H9 (cell line): ENCODE data around the gene SV2C. TPM values are rescaled to one million over a fixed set of nuclear protein-coding genes. Genes with fewer than 3 reads are reported as not detected.

Experiments
- DNase-seq: peaks from one replicate; pipeline ENCODE4 v3.0.0-alpha.2; 2017
- H2AFZ ChIP-seq: one replicate; pipeline ENCODE4 v1.6.1; 2013; ENCODE audit warnings: mild to moderate bottlenecking, low read length, control low read depth, moderate library complexity
- H2AK5ac ChIP-seq: 2 replicates; pipeline ENCODE4 v1.6.1; 2013; ENCODE audit warnings: low read length, control low read depth, mixed read lengths; ENCODE audit not compliant: insufficient read length
- H2BK120ac ChIP-seq: one replicate; pipeline ENCODE4 v1.6.1; 2013; ENCODE audit warnings: low read depth, mild to moderate bottlenecking, low read length, control low read depth, inconsistent platforms; ENCODE audit not compliant: poor library complexity, severe bottlenecking
- H2BK12ac ChIP-seq: 2 replicates; pipeline ENCODE4 v1.6.1; 2013; ENCODE audit warnings: low read length, control low read depth, mixed read lengths, low read depth; ENCODE audit not compliant: insufficient read length
- H2BK15ac ChIP-seq: 2 replicates; pipeline ENCODE4 v1.6.1; 2013; ENCODE audit warnings: low read depth, low read length, control low read depth
- H2BK20ac ChIP-seq: one replicate; pipeline ENCODE4 v1.6.1; 2013; ENCODE audit warnings: low read depth, mild to moderate bottlenecking, low read length, control low read depth, inconsistent platforms; ENCODE audit not compliant: poor library complexity, severe bottlenecking
- H2BK5ac ChIP-seq: 2 replicates; pipeline ENCODE4 v1.6.1; 2013; ENCODE audit warnings: low read length, control low read depth, mixed read lengths; ENCODE audit not compliant: insufficient read length
- H3K14ac ChIP-seq: 2 replicates; pipeline ENCODE4 v1.6.1; 2013; ENCODE audit warnings: low read length, control low read depth; ENCODE audit not compliant: insufficient read depth
- H3K18ac ChIP-seq: 2 replicates; pipeline ENCODE4 v1.6.1; 2013; ENCODE audit warnings: low read depth, mild to moderate bottlenecking, mixed read lengths, low read length, control low read depth; ENCODE audit not compliant: insufficient read length
- H3K23ac ChIP-seq: 2 replicates; pipeline ENCODE4 v1.6.1; 2013; ENCODE audit warnings: low read length, control low read depth, mixed read lengths, low read depth; ENCODE audit not compliant: insufficient read length
- H3K23me2 ChIP-seq: 2 replicates; pipeline ENCODE4 v1.6.1; 2013; ENCODE audit warnings: low read depth, mild to moderate bottlenecking, mixed read lengths, low read length, control low read depth; ENCODE audit not compliant: insufficient read length, poor library complexity, severe bottlenecking
- H3K27ac ChIP-seq: 2 replicates; pipeline ENCODE4 v1.5.1; 2013; ENCODE audit warnings: low read length, control low read depth, mixed read lengths, low read depth; ENCODE audit not compliant: insufficient read length
- H3K27me3 ChIP-seq: 2 replicates; pipeline ENCODE4 v1.6.1; 2013; ENCODE audit warnings: low read length, control low read depth, inconsistent platforms; ENCODE audit not compliant: insufficient read depth
- H3K4ac ChIP-seq: 2 replicates; pipeline ENCODE4 v1.6.1; 2013; ENCODE audit warnings: low read depth, mild to moderate bottlenecking, control low read depth, inconsistent platforms, low read length, moderate library complexity
- H3K4me1 ChIP-seq: 2 replicates; pipeline ENCODE4 v1.6.1; 2013; ENCODE audit warnings: low read length, control low read depth, inconsistent platforms; ENCODE audit not compliant: insufficient read depth
- H3K4me2 ChIP-seq: 2 replicates; pipeline ENCODE4 v1.6.1; 2013; ENCODE audit warnings: low read length, control low read depth, mixed read lengths; ENCODE audit not compliant: insufficient read length, insufficient read depth
- H3K56ac ChIP-seq: 2 replicates; pipeline ENCODE4 v1.6.1; 2013; ENCODE audit warnings: low read depth, mild to moderate bottlenecking, mixed read lengths, low read length, control low read depth; ENCODE audit not compliant: insufficient read length
- H3K79me1 ChIP-seq: 2 replicates; pipeline ENCODE4 v1.6.1; 2013; ENCODE audit warnings: low read depth, mild to moderate bottlenecking, moderate library complexity, low read length, control low read depth, inconsistent platforms; ENCODE audit not compliant: insufficient read depth, poor library complexity, severe bottlenecking
- H3K79me2 ChIP-seq: 2 replicates; pipeline ENCODE4 v1.6.1; 2013; ENCODE audit warnings: low read length, control low read depth, inconsistent platforms; ENCODE audit not compliant: insufficient read depth
- H3K9ac ChIP-seq: 2 replicates; pipeline ENCODE4 v1.6.1; 2013; ENCODE audit warnings: low read length, control low read depth, mixed read lengths; ENCODE audit not compliant: insufficient read length; ENCODE audit errors: extremely low read depth
- H3K9me3 ChIP-seq: one replicate; pipeline ENCODE4 v1.6.1; 2013; ENCODE audit warnings: low read depth, low read length, inconsistent platforms; ENCODE audit not compliant: control insufficient read depth
- H3T11ph ChIP-seq: one replicate; pipeline ENCODE4 v1.6.1; 2013; ENCODE audit warnings: mild to moderate bottlenecking, low read length, control low read depth, inconsistent platforms
- H4K20me1 ChIP-seq: one replicate; pipeline ENCODE4 v1.6.1; 2013; ENCODE audit not compliant: control insufficient read depth, insufficient read length, insufficient read depth
- H4K5ac ChIP-seq: 2 replicates; pipeline ENCODE4 v1.6.1; 2013; ENCODE audit warnings: low read depth, mild to moderate bottlenecking, mixed read lengths, low read length, control low read depth; ENCODE audit not compliant: insufficient read length
- H4K8ac ChIP-seq: replicated peaks from 2 replicates; pipeline ENCODE4 v1.6.1; 2013; ENCODE audit warnings: low read length, control low read depth, mixed read lengths, low read depth; ENCODE audit not compliant: insufficient read length
- H4K91ac ChIP-seq: 2 replicates; pipeline ENCODE4 v1.6.1; 2013; ENCODE audit warnings: low read depth, mild to moderate bottlenecking, moderate library complexity, mixed read lengths, low read length, control low read depth; ENCODE audit not compliant: insufficient read length
- H3K27ac Mint-ChIP-seq, 3 experiments: 2 replicates in 2 of 3; 3 replicates in 1 of 3; pipeline ENCODE4 v1.8.0; 2020 to 2021; ENCODE audit warnings: mixed read lengths in 3 of 3, mild to moderate bottlenecking in 1 of 3, moderate library complexity in 1 of 3
- H3K27me3 Mint-ChIP-seq: 2 replicates; pipeline ENCODE4 v1.8.0; 2021; ENCODE audit warnings: low read depth, mild to moderate bottlenecking, moderate library complexity, mixed read lengths
- H3K36me3 Mint-ChIP-seq, 3 experiments: 2 replicates in 2 of 3; 3 replicates in 1 of 3; pipeline ENCODE4 v1.8.0; 2020 to 2021; ENCODE audit warnings: low read depth in 3 of 3, mixed read lengths in 3 of 3; ENCODE audit not compliant: insufficient read depth in 1 of 3
- H3K4me1 Mint-ChIP-seq, 2 experiments: 2 replicates each; pipeline ENCODE4 v1.8.0; 2020; ENCODE audit warnings: mixed read lengths in 2 of 2
- H3K4me3 Mint-ChIP-seq, 2 experiments: 2 replicates in 1 of 2; 3 replicates in 1 of 2; pipeline ENCODE4 v1.8.0; 2020 to 2021; ENCODE audit warnings: mild to moderate bottlenecking in 2 of 2, mixed read lengths in 2 of 2, moderate library complexity in 1 of 2
- H3K9me3 Mint-ChIP-seq, 2 experiments: 2 replicates in 1 of 2; 3 replicates in 1 of 2; pipeline ENCODE4 v1.8.0; 2020; ENCODE audit warnings: mild to moderate bottlenecking in 2 of 2, mixed read lengths in 2 of 2, moderate library complexity in 1 of 2
- CTCF ChIP-seq: fragments of 200-600 bp; sonication (generic); conservative IDR thresholded peaks from 3 replicates; pipeline ENCODE4 v1.8.0; 2021; ENCODE audit warnings: antibody characterized with exemption, mild to moderate bottlenecking
- WGBS: extraction: QIAGEN DNeasy Blood & Tissue Kit; methylation state at CpG from one replicate; pipeline ENCODE4 v1.1.7; 2013; ENCODE audit warnings: missing lambda C conversion rate, low lambda C conversion rate, mixed read lengths; ENCODE audit not compliant: insufficient read length; ENCODE audit errors: extremely low coverage; 5-methylcytosine and 5-hydroxymethylcytosine counted together
- total RNA-seq: library from RNA; stranded (reverse); gene quantifications from 2 replicates; pipeline ENCODE4 v1.2.1, GENCODE V29; 2021

SV2C gene
- total RNA-seq, 1 experiment from 2014 or later, result 0.09 TPM

GRCh38 chr5:76154009-76154690 lies 71.0 kb downstream of the SV2C start:
- H3K79me1 ChIP-seq, result no peaks in the 10 kb centered on the region
- no peaks in the 10 kb centered on the region; the same call in 1 of the 2 replicates for H3K27me3 Mint-ChIP-seq
- H3K9me3 Mint-ChIP-seq, result no peaks in the 10 kb centered on the region
- peaks cover 17 to 18% of the 10 kb centered on the region in 2 experiments for H3K4me1 Mint-ChIP-seq
- no peak overlapping the region for H2BK5ac ChIP-seq
- H4K5ac ChIP-seq, result no peak overlapping the region
- no peak overlapping the region for H3K23ac ChIP-seq
- no peak for DNase-seq
- no peak overlapping the region for H3K4me3 Mint-ChIP-seq
- H3K9me3 ChIP-seq, result no peaks in the 10 kb centered on the region
- H2BK15ac ChIP-seq, result no peak overlapping the region
- no peak overlapping the region for H2AK5ac ChIP-seq
- no peak overlapping the region for H3K9ac ChIP-seq
- peaks cover 12% of the 10 kb centered on the region for H3K4me1 ChIP-seq
- no peaks in the 10 kb centered on the region for H3K23me2 ChIP-seq
- no peaks in the 10 kb centered on the region for H3K79me2 ChIP-seq
- no peak overlapping the region for H3K4me2 ChIP-seq
- H3K56ac ChIP-seq, result no peak overlapping the region
- H3K18ac ChIP-seq, result no peak overlapping the region
- no peak overlapping the region for H3K27ac ChIP-seq
- peak overlapping the region in 1 of 3 experiments; percentile 78; a peak in 1 of 7 replicates for H3K27ac Mint-ChIP-seq
- no CpG with 5 or more reads among the region's 3 CpGs for WGBS
- no peaks in the 10 kb centered on the region for H3K36me3 Mint-ChIP-seq
- H3K27me3 ChIP-seq, result no peaks in the 10 kb centered on the region
- TF ChIP-seq CTCF, result no peak
- no peak overlapping the region for H2BK120ac ChIP-seq
- H4K20me1 ChIP-seq, result no peaks in the 10 kb centered on the region
- no peak overlapping the region for H2BK20ac ChIP-seq
- H3K4ac ChIP-seq, result no peak overlapping the region
- H2BK12ac ChIP-seq, result no peak overlapping the region
- H2AFZ ChIP-seq, result no peak overlapping the region
- no peak overlapping the region for H4K91ac ChIP-seq
- H3K14ac ChIP-seq, result no peak overlapping the region
- H3T11ph ChIP-seq, result no peak overlapping the region
- H4K8ac ChIP-seq, result no peak overlapping the region
